H1 (cell line): ENCODE measurements around the gene JMJD7.

ENCODE experiments used
- CREB1 ChIP-seq: IDR thresholded peaks from 2 replicates; pipeline ENCODE4 v1.6.1; 2012; ENCODE audit warnings: inconsistent platforms
- EGR1 ChIP-seq: IDR thresholded peaks from 2 replicates; pipeline ENCODE4 v1.6.1; 2011; ENCODE audit warnings: low read depth, low read length, borderline replicate concordance
- JUN ChIP-seq: IDR thresholded peaks from 2 replicates; pipeline ENCODE4 v1.6.1; 2011; ENCODE audit warnings: low read depth, mild to moderate bottlenecking, improper control_type of control experiment, low read length
- JUND ChIP-seq: IDR thresholded peaks from 2 replicates; pipeline ENCODE4 v1.6.1; 2011; ENCODE audit warnings: mild to moderate bottlenecking, improper control_type of control experiment, low read length
- POLR2A ChIP-seq, 2 experiments: IDR thresholded peaks; 1 replicate in 1 of 2; 2 replicates in 1 of 2; pipeline ENCODE4 v1.6.1; 2011; ENCODE audit warnings: low read depth in 2 of 2, low read length in 2 of 2, mild to moderate bottlenecking in 2 of 2; ENCODE audit errors: control extremely low read depth in 1 of 2
- POLR2AphosphoS5 ChIP-seq: IDR thresholded peaks from 2 replicates; pipeline ENCODE4 v1.6.1; 2011; ENCODE audit warnings: low read depth, low read length
- SAP30 ChIP-seq: fragments of 300-600 bp; sonication (generic); IDR thresholded peaks from 2 replicates; pipeline ENCODE4 v1.7.1; 2012; ENCODE audit warnings: low read length, moderate library complexity, mild to moderate bottlenecking, inconsistent platforms; ENCODE audit not compliant: insufficient read depth, insufficient replicate concordance
- SIRT6 ChIP-seq: IDR thresholded peaks from one replicate; pipeline ENCODE4 v1.7.1; 2012; ENCODE audit warnings: low read length, inconsistent platforms
- SUZ12 ChIP-seq: fragments of 200-600 bp; sonication (generic); IDR thresholded peaks from 2 replicates; pipeline ENCODE4 v1.6.1; 2012; ENCODE audit warnings: mild to moderate bottlenecking, inconsistent platforms, low read length, moderate library complexity, mixed read lengths
- TCF12 ChIP-seq: IDR thresholded peaks from 2 replicates; pipeline ENCODE4 v1.6.1; 2011; ENCODE audit warnings: low read depth, mild to moderate bottlenecking, low read length
- TF ChIP-seq, protein P1 (sequence below), 3 experiments: IDR thresholded peaks; 1 replicate in 2 of 3; 2 replicates in 1 of 3; pipeline versions ENCODE4 v1.5.1 to v1.6.1; 2011; ENCODE audit warnings: low read length in 3 of 3, mild to moderate bottlenecking in 3 of 3, inconsistent platforms in 2 of 3, low read depth in 1 of 3, moderate library complexity in 1 of 3; ENCODE audit not compliant: insufficient read depth in 1 of 3; ENCODE audit errors: control extremely low read depth in 1 of 3

DNA sequence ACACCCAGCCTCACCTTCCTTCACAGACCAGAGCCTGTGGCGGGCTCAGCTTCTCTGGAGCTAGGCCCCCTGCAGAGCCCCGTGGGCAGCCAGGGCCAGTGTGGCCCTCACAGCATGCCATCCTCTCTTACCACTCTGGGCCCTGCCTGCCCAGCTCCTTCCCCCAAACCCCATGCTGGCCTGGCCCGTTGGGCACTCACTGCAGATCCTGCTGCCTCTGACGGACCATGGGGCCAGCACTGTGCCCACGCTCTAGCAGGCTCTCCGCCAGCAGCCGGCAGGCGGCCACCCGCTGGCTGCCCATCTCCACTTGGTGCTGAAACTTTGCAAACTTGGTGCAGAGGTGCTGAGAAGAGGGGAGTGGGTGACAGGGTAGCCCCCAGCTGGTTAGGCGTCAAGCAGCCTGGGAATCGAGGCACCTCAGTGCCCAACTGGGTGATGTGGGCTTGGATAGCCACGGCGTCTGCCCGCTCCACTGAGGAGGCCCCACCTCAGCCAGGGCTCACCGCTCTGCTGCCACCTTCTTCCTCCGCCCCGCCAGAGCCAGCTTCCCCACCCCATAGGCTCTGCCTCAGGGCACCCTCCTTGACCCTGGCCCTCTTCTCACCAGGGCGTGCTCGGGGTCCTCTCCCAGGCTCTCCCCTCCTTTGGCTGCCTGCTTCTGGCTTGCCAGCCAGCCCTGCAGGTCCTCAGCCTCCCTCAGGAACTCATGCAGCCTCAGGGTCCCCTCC is 43.4 kb downstream of the JMJD7 start:
- TF ChIP-seq, protein P1, sequence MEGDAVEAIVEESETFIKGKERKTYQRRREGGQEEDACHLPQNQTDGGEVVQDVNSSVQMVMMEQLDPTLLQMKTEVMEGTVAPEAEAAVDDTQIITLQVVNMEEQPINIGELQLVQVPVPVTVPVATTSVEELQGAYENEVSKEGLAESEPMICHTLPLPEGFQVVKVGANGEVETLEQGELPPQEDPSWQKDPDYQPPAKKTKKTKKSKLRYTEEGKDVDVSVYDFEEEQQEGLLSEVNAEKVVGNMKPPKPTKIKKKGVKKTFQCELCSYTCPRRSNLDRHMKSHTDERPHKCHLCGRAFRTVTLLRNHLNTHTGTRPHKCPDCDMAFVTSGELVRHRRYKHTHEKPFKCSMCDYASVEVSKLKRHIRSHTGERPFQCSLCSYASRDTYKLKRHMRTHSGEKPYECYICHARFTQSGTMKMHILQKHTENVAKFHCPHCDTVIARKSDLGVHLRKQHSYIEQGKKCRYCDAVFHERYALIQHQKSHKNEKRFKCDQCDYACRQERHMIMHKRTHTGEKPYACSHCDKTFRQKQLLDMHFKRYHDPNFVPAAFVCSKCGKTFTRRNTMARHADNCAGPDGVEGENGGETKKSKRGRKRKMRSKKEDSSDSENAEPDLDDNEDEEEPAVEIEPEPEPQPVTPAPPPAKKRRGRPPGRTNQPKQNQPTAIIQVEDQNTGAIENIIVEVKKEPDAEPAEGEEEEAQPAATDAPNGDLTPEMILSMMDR (IDR thresholded peaks at IDR 0.05; ENCODE audit: control extremely low read depth in 1 of 3, insufficient read depth in 1 of 3, low read depth in 1 of 3, low read length in 3 of 3): no peak
- TF ChIP-seq SIRT6 (no peak), POLR2A (IDR thresholded peaks at IDR 0.05; ENCODE audit: control extremely low read depth in 1 of 2, low read depth in 2 of 2, low read length in 2 of 2) (no peak), JUND (no peak), CREB1 (no peak), SAP30 (no peak), EGR1 (no peak), JUN (no peak), SUZ12 (no peak), TCF12 (no peak), POLR2AphosphoS5 (no peak)
